Measurements from ENCODE around the gene TSR1.
A peak's percentile ranks its signal among the peaks of the same experiment; 100 is the strongest.

TSR1 gene

GRCh38 chr17:2351269-2351668 lies 15.0 kb upstream of the TSR1 start:
- no peaks in the 10 kb centered on the region for H3K9me3 ChIP-seq (ENCODE audit: control insufficient read depth, low read length)
- no peaks in the 10 kb centered on the region for H3K27me3 ChIP-seq (replicated peaks; ENCODE audit: control insufficient read depth, insufficient read depth, low read length)
- H3K4me3 ChIP-seq (ENCODE audit: low read length), result no peak overlapping the region
- H3K9ac ChIP-seq (ENCODE audit: low read length), result no peak overlapping the region
- peaks cover 16% of the 10 kb centered on the region for H3K4me1 ChIP-seq (ENCODE audit: control insufficient read depth, insufficient read depth, low read length)
- DNase-seq (ENCODE audit: low read depth), result no peak
- no peaks in the 10 kb centered on the region for H3K36me3 ChIP-seq (ENCODE audit: control insufficient read depth, insufficient read depth, low read length, severe bottlenecking)

- H3K27me3 ChIP-seq (replicated peaks; ENCODE audit: control insufficient read depth, insufficient read depth, low read length), result no peaks in the 10 kb centered on the region
- H3K4me1 ChIP-seq (ENCODE audit: control insufficient read depth, insufficient read depth, low read length), result peaks cover 17% of the 10 kb centered on the region
- H3K9me3 ChIP-seq (ENCODE audit: control insufficient read depth, low read length), result no peaks in the 10 kb centered on the region
- DNase-seq (ENCODE audit: low read depth), result peak; percentile 76
- no peaks in the 10 kb centered on the region for H3K36me3 ChIP-seq (ENCODE audit: control insufficient read depth, insufficient read depth, low read length, severe bottlenecking)
- peak overlapping the region; percentile 16 for H3K9ac ChIP-seq (ENCODE audit: low read length)
- H3K4me3 ChIP-seq (ENCODE audit: low read length), result no peak overlapping the region
Measured at GRCh38 chr17:2347805-2348685, 11.8 kb upstream of the TSR1 start.

GRCh38 chr17:2346475-2346874 lies 10.2 kb upstream of the TSR1 start:
- Histone ChIP-seq H3K27me3 (replicated peaks; ENCODE audit: control insufficient read depth, insufficient read depth, low read length) (no peaks in the 10 kb centered on the region), H3K36me3 (ENCODE audit: control insufficient read depth, insufficient read depth, low read length, severe bottlenecking) (no peaks in the 10 kb centered on the region), H3K4me3 (ENCODE audit: low read length) (no peak overlapping the region), H3K4me1 (ENCODE audit: control insufficient read depth, insufficient read depth, low read length) (peaks cover 17% of the 10 kb centered on the region), H3K9ac (ENCODE audit: low read length) (no peak overlapping the region), H3K9me3 (ENCODE audit: control insufficient read depth, low read length) (no peaks in the 10 kb centered on the region)
- no peak for DNase-seq (ENCODE audit: low read depth)

- Histone ChIP-seq H3K4me3 (ENCODE audit: low read length) (no peak overlapping the region), H3K36me3 (ENCODE audit: control insufficient read depth, insufficient read depth, low read length, severe bottlenecking) (no peaks in the 10 kb centered on the region), H3K4me1 (ENCODE audit: control insufficient read depth, insufficient read depth, low read length) (peaks cover 17% of the 10 kb centered on the region), H3K9me3 (ENCODE audit: control insufficient read depth, low read length) (no peaks in the 10 kb centered on the region), H3K27me3 (replicated peaks; ENCODE audit: control insufficient read depth, insufficient read depth, low read length) (no peaks in the 10 kb centered on the region), H3K9ac (ENCODE audit: low read length) (no peak overlapping the region)
- DNase-seq (ENCODE audit: low read depth), result no peak
Measured at GRCh38 chr17:2344528-2344927, 8.3 kb upstream of the TSR1 start.

GRCh38 chr17:2343421-2343820 lies 7.2 kb upstream of the TSR1 start:
- Histone ChIP-seq H3K4me1 (ENCODE audit: control insufficient read depth, insufficient read depth, low read length) (peaks cover 15% of the 10 kb centered on the region), H3K9ac (ENCODE audit: low read length) (no peak overlapping the region), H3K27me3 (replicated peaks; ENCODE audit: control insufficient read depth, insufficient read depth, low read length) (no peaks in the 10 kb centered on the region), H3K36me3 (ENCODE audit: control insufficient read depth, insufficient read depth, low read length, severe bottlenecking) (no peaks in the 10 kb centered on the region), H3K9me3 (ENCODE audit: control insufficient read depth, low read length) (no peaks in the 10 kb centered on the region), H3K4me3 (ENCODE audit: low read length) (no peak overlapping the region)
- no peak for DNase-seq (ENCODE audit: low read depth)

- Histone ChIP-seq H3K4me1 (ENCODE audit: control insufficient read depth, insufficient read depth, low read length) (peaks cover 21% of the 10 kb centered on the region), H3K9ac (ENCODE audit: low read length) (peak overlapping the region; percentile 86), H3K9me3 (ENCODE audit: control insufficient read depth, low read length) (no peaks in the 10 kb centered on the region), H3K27me3 (replicated peaks; ENCODE audit: control insufficient read depth, insufficient read depth, low read length) (no peaks in the 10 kb centered on the region), H3K4me3 (ENCODE audit: low read length) (peak overlapping the region; percentile 97), H3K36me3 (ENCODE audit: control insufficient read depth, insufficient read depth, low read length, severe bottlenecking) (peaks cover 20% of the 10 kb centered on the region)
- DNase-seq (ENCODE audit: low read depth), result peak; percentile 29
Measured at GRCh38 chr17:2338315-2338657, 2.0 kb upstream of the TSR1 start.

- Histone ChIP-seq H3K27me3 (replicated peaks; ENCODE audit: control insufficient read depth, insufficient read depth, low read length) (no peaks in the 10 kb centered on the region), H3K9ac (ENCODE audit: low read length) (peak overlapping the region; percentile 86), H3K4me1 (ENCODE audit: control insufficient read depth, insufficient read depth, low read length) (peaks cover 21% of the 10 kb centered on the region), H3K4me3 (ENCODE audit: low read length) (peak overlapping the region; percentile 97), H3K36me3 (ENCODE audit: control insufficient read depth, insufficient read depth, low read length, severe bottlenecking) (peaks cover 26% of the 10 kb centered on the region), H3K9me3 (ENCODE audit: control insufficient read depth, low read length) (no peaks in the 10 kb centered on the region)
- peak; percentile 84 for DNase-seq (ENCODE audit: low read depth)
Measured at GRCh38 chr17:2337544-2338314, 1.5 kb upstream of the TSR1 start.

GRCh38 chr17:2336852-2337543 lies 741 bp upstream of the TSR1 start, which contains the start of gene SGSM2:
Gene SGSM2, plus strand, starts transcription at chr17:2337501. Its CDS starts 188 bp downstream, at chr17:2337689.
- DNase-seq (ENCODE audit: low read depth), result peak; percentile 79
- Histone ChIP-seq H3K4me3 (ENCODE audit: low read length) (peak within 1 kb of the TSS; percentile 97), H3K4me1 (ENCODE audit: control insufficient read depth, insufficient read depth, low read length) (peaks cover 21% of the 10 kb centered on the region), H3K9me3 (ENCODE audit: control insufficient read depth, low read length) (no peaks in the 10 kb centered on the region), H3K9ac (ENCODE audit: low read length) (peak within 1 kb of the TSS; percentile 96), H3K27me3 (replicated peaks; ENCODE audit: control insufficient read depth, insufficient read depth, low read length) (no peaks in the 10 kb centered on the region), H3K36me3 (ENCODE audit: control insufficient read depth, insufficient read depth, low read length, severe bottlenecking) (peaks cover 33% of the 10 kb centered on the region)

- DNase-seq (ENCODE audit: low read depth), result peak; percentile 22
- Histone ChIP-seq H3K4me3 (ENCODE audit: low read length) (peak overlapping the region; percentile 97), H3K27me3 (replicated peaks; ENCODE audit: control insufficient read depth, insufficient read depth, low read length) (no peaks in the 10 kb centered on the region), H3K9me3 (ENCODE audit: control insufficient read depth, low read length) (no peaks in the 10 kb centered on the region), H3K36me3 (ENCODE audit: control insufficient read depth, insufficient read depth, low read length, severe bottlenecking) (peaks cover 45% of the 10 kb centered on the region), H3K9ac (ENCODE audit: low read length) (peak overlapping the region; percentile 96), H3K4me1 (ENCODE audit: control insufficient read depth, insufficient read depth, low read length) (peaks cover 21% of the 10 kb centered on the region)
Measured at GRCh38 chr17:2335726-2336214, 487 bp downstream of the TSR1 start.

GRCh38 chr17:2331303-2331702 lies 5.0 kb downstream of the TSR1 start:
- H3K4me3 ChIP-seq (ENCODE audit: low read length), result no peak overlapping the region
- no peak for DNase-seq (ENCODE audit: low read depth)
- H3K4me1 ChIP-seq (ENCODE audit: control insufficient read depth, insufficient read depth, low read length), result peaks cover 14% of the 10 kb centered on the region
- H3K27me3 ChIP-seq (replicated peaks; ENCODE audit: control insufficient read depth, insufficient read depth, low read length), result no peaks in the 10 kb centered on the region
- H3K9me3 ChIP-seq (ENCODE audit: control insufficient read depth, low read length), result no peaks in the 10 kb centered on the region
- no peak overlapping the region for H3K9ac ChIP-seq (ENCODE audit: low read length)
- H3K36me3 ChIP-seq (ENCODE audit: control insufficient read depth, insufficient read depth, low read length, severe bottlenecking), result peaks cover 78% of the 10 kb centered on the region
